PFSK-1 (cell line): ENCODE results near the gene TXN.

Experiments
- FOXP2 ChIP-seq: optimal IDR thresholded peaks from 2 replicates; pipeline ENCODE3; 2011; ENCODE audit warnings: borderline replicate concordance, control low read depth, inconsistent platforms; ENCODE audit not compliant: insufficient read depth; ENCODE audit errors: extremely low read length, extremely low read depth
- POLR2AphosphoS5 ChIP-seq: IDR thresholded peaks from 2 replicates; pipeline ENCODE4 v1.6.1; 2012; ENCODE audit warnings: low read depth, mild to moderate bottlenecking, control low read depth, low read length, moderate library complexity
- SIN3A ChIP-seq: IDR thresholded peaks from 2 replicates; pipeline ENCODE4 v1.6.1; 2012; ENCODE audit warnings: mild to moderate bottlenecking, low read length, moderate library complexity, borderline replicate concordance; ENCODE audit not compliant: insufficient read depth
- TAF1 ChIP-seq: IDR thresholded peaks from 2 replicates; pipeline ENCODE4 v1.6.1; 2012; ENCODE audit warnings: low read length, control low read depth, borderline replicate concordance; ENCODE audit not compliant: insufficient read depth
- TF ChIP-seq, protein P1 (sequence below), 2 experiments: IDR thresholded peaks; 2 replicates each; pipeline versions ENCODE4 v1.6.1 to v1.8.0; 2011 to 2012; ENCODE audit warnings: low read depth in 2 of 2, low read length in 2 of 2, control low read depth in 1 of 2, inconsistent platforms in 1 of 2, mild to moderate bottlenecking in 1 of 2, moderate library complexity in 1 of 2; ENCODE audit not compliant: insufficient read depth in 1 of 2

DNA sequence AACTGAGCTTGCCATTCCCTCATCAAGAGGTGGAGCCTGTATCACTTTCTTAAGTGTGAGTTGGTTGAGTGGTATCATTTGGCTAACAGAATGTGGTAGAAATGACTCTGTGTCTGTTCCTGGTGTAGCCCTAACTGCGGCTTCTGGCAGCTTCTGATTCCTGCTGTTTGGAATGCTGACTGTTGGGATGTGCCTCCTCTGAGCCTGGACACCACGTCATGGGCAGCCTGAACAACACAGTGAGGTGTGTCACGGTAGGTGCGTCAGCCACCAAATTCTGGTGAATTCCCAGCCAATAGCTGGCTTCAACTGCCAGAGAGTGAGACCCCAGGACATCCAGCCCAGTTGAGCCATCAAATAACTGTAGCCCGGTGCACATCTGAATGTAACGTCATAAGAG lies 42.2 kb downstream of the TXN start:
- TF ChIP-seq, protein P1, sequence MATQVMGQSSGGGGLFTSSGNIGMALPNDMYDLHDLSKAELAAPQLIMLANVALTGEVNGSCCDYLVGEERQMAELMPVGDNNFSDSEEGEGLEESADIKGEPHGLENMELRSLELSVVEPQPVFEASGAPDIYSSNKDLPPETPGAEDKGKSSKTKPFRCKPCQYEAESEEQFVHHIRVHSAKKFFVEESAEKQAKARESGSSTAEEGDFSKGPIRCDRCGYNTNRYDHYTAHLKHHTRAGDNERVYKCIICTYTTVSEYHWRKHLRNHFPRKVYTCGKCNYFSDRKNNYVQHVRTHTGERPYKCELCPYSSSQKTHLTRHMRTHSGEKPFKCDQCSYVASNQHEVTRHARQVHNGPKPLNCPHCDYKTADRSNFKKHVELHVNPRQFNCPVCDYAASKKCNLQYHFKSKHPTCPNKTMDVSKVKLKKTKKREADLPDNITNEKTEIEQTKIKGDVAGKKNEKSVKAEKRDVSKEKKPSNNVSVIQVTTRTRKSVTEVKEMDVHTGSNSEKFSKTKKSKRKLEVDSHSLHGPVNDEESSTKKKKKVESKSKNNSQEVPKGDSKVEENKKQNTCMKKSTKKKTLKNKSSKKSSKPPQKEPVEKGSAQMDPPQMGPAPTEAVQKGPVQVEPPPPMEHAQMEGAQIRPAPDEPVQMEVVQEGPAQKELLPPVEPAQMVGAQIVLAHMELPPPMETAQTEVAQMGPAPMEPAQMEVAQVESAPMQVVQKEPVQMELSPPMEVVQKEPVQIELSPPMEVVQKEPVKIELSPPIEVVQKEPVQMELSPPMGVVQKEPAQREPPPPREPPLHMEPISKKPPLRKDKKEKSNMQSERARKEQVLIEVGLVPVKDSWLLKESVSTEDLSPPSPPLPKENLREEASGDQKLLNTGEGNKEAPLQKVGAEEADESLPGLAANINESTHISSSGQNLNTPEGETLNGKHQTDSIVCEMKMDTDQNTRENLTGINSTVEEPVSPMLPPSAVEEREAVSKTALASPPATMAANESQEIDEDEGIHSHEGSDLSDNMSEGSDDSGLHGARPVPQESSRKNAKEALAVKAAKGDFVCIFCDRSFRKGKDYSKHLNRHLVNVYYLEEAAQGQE (IDR thresholded peaks at IDR 0.05; ENCODE audit: insufficient read depth in 1 of 2, low read depth in 2 of 2, low read length in 2 of 2), result no peak
- no peak for TF ChIP-seq POLR2AphosphoS5
- TF ChIP-seq FOXP2, result no peak
- no peak for TF ChIP-seq TAF1
- TF ChIP-seq SIN3A, result no peak
